HL-60 (cell line): ENCODE results near the gene DBR1.

ENCODE experiments used
- GABPA ChIP-seq: IDR thresholded peaks from 2 replicates; pipeline ENCODE4 v1.6.1; 2012; ENCODE audit warnings: low read depth
- POLR2AphosphoS5 ChIP-seq: IDR thresholded peaks from 2 replicates; pipeline ENCODE4 v1.6.1; 2012; ENCODE audit warnings: low read depth
- SPI1 ChIP-seq: IDR thresholded peaks from 2 replicates; pipeline ENCODE4 v1.6.1; 2012; ENCODE audit warnings: low read depth, mild to moderate bottlenecking, borderline replicate concordance
- TF ChIP-seq, protein P1 (sequence below): IDR thresholded peaks from one replicate; pipeline ENCODE4 v1.5.1; 2011; ENCODE audit warnings: low read length, control low read depth, inconsistent platforms; ENCODE audit not compliant: insufficient read depth
- TF ChIP-seq, protein P2 (sequence below): IDR thresholded peaks from 2 replicates; pipeline ENCODE4 v1.6.1; 2012; ENCODE audit warnings: low read depth; ENCODE audit not compliant: insufficient replicate concordance

GRCh38 chr3:138197058-138197457 lies 22.3 kb upstream of the DBR1 start:
- TF ChIP-seq, protein P1, sequence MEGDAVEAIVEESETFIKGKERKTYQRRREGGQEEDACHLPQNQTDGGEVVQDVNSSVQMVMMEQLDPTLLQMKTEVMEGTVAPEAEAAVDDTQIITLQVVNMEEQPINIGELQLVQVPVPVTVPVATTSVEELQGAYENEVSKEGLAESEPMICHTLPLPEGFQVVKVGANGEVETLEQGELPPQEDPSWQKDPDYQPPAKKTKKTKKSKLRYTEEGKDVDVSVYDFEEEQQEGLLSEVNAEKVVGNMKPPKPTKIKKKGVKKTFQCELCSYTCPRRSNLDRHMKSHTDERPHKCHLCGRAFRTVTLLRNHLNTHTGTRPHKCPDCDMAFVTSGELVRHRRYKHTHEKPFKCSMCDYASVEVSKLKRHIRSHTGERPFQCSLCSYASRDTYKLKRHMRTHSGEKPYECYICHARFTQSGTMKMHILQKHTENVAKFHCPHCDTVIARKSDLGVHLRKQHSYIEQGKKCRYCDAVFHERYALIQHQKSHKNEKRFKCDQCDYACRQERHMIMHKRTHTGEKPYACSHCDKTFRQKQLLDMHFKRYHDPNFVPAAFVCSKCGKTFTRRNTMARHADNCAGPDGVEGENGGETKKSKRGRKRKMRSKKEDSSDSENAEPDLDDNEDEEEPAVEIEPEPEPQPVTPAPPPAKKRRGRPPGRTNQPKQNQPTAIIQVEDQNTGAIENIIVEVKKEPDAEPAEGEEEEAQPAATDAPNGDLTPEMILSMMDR: no peak
- TF ChIP-seq GABPA (no peak), POLR2AphosphoS5 (no peak), SPI1 (no peak)
- TF ChIP-seq, protein P2, sequence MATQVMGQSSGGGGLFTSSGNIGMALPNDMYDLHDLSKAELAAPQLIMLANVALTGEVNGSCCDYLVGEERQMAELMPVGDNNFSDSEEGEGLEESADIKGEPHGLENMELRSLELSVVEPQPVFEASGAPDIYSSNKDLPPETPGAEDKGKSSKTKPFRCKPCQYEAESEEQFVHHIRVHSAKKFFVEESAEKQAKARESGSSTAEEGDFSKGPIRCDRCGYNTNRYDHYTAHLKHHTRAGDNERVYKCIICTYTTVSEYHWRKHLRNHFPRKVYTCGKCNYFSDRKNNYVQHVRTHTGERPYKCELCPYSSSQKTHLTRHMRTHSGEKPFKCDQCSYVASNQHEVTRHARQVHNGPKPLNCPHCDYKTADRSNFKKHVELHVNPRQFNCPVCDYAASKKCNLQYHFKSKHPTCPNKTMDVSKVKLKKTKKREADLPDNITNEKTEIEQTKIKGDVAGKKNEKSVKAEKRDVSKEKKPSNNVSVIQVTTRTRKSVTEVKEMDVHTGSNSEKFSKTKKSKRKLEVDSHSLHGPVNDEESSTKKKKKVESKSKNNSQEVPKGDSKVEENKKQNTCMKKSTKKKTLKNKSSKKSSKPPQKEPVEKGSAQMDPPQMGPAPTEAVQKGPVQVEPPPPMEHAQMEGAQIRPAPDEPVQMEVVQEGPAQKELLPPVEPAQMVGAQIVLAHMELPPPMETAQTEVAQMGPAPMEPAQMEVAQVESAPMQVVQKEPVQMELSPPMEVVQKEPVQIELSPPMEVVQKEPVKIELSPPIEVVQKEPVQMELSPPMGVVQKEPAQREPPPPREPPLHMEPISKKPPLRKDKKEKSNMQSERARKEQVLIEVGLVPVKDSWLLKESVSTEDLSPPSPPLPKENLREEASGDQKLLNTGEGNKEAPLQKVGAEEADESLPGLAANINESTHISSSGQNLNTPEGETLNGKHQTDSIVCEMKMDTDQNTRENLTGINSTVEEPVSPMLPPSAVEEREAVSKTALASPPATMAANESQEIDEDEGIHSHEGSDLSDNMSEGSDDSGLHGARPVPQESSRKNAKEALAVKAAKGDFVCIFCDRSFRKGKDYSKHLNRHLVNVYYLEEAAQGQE: peak; percentile 98
